B cell (primary cell): ENCODE data around the gene HIVEP1.

Experiments
- CTCF ChIP-seq: fragments of 200-600 bp; IDR thresholded peaks from one replicate; pipeline ENCODE4 v1.8.0; 2022; ENCODE audit warnings: antibody characterized with exemption, mild to moderate bottlenecking
- EZH2 ChIP-seq: IDR thresholded peaks from 2 replicates; pipeline ENCODE4 v1.6.1; 2012; ENCODE audit warnings: borderline replicate concordance, low read depth, mild to moderate bottlenecking, moderate library complexity, low read length; ENCODE audit not compliant: insufficient read depth, poor library complexity, severe bottlenecking

DNA sequence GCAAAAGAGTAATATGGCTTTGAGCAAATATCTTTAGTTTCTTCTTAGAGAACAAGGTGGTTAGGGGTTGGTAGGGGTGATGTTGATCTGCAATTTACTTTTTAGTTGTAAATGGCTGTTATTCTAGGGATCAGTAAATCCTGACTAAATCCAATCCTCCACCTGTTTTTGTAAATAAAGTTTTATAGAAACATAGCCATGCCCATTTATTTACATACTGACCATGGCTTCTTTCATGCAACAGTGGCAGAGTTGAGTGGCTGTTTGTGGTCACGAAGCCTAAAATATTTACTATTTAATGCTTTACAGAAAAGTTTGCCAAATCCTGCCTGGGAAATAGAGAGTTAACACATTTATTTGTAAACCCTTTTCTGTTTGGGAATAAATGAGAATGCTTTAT is 14.7 kb downstream of the HIVEP1 start:
- TF ChIP-seq CTCF (no peak), EZH2 (no peak)
